GM12878 (cell line): ENCODE data around the gene RRBP1. TPM values are rescaled to one million over a fixed set of nuclear protein-coding genes. Genes with fewer than 3 reads are reported as not detected.

ENCODE experiments used
- ATAC-seq: fragments of 200-7000 bp; cut with Tn5 transposase; 3 replicates; pipeline ENCODE4 v1.9.1; 2020; ENCODE audit warnings: mild to moderate bottlenecking, moderate library complexity
- BruUV-seq: library from RNA; stranded (reverse); fragments of 400-500 nt; replicated peaks from 2 replicates; lab custom pipeline; 2021; lab: Mats Ljungman, UMichigan
- CTCF ChIA-PET: fragments of 300-600 bp; sonication (Branson Sonifier 250); formaldehyde crosslinking; extraction: SDS; loops from one replicate; lab custom pipeline; 2021; ENCODE audit warnings: inconsistent platforms; lab: Yijun Ruan, JAX
- POLR2A ChIA-PET: fragments of 350-600 bp; formaldehyde crosslinking; extraction: SDS; loops from one replicate; lab custom pipeline; 2021; ENCODE audit warnings: inconsistent platforms; lab: Charles Lee
- RAD21 ChIA-PET: fragments of 300-600 bp; sonication (Branson Sonifier 250); formaldehyde crosslinking; loops from one replicate; lab custom pipeline; 2023; ENCODE audit warnings: antibody characterized with exemption; ENCODE audit not compliant: unreplicated experiment; lab: Charles Lee
- SMC1A ChIA-PET: fragments of 300-600 bp; sonication (Branson Sonifier 250); formaldehyde crosslinking; loops from one replicate; lab custom pipeline; 2023; ENCODE audit not compliant: unreplicated experiment, uncharacterized antibody; lab: Charles Lee
- DNase-seq: peaks from one replicate; pipeline ENCODE4 v3.0.0-alpha.2; 2011; ENCODE audit warnings: low read depth, low spot score
- FAIRE-seq: peaks from 3 replicates; lab custom pipeline; 2011; peaks lifted over from hg19 to GRCh38; lab: Jason Lieb, UNC
- H2AFZ ChIP-seq: 2 replicates; pipeline ENCODE4 v1.6.0; 2011; ENCODE audit warnings: low read depth, low read length, control low read depth; ENCODE audit not compliant: control insufficient read depth
- H3K27ac ChIP-seq: 2 replicates; pipeline ENCODE4 v1.5.1; 2011; ENCODE audit warnings: control low read depth; ENCODE audit not compliant: control insufficient read depth, insufficient read depth
- H3K27me3 ChIP-seq, 2 experiments: replicated peaks in 1 of 2; 2 replicates each; pipeline versions ENCODE4 v1.6.0 to v1.6.1; 2011; ENCODE audit warnings: low read length in 1 of 2; ENCODE audit not compliant: control insufficient read depth in 2 of 2, insufficient read depth in 2 of 2
- H3K36me3 ChIP-seq, 2 experiments: 2 replicates each; pipeline ENCODE4 v1.5.1; 2011; ENCODE audit warnings: low read length in 1 of 2; ENCODE audit not compliant: control insufficient read depth in 2 of 2, insufficient read depth in 2 of 2
- H3K4me1 ChIP-seq: 2 replicates; pipeline ENCODE4 v1.6.1; 2011; ENCODE audit warnings: mild to moderate bottlenecking, low read length, moderate library complexity, mixed read lengths; ENCODE audit not compliant: control insufficient read depth, insufficient read depth
- H3K4me2 ChIP-seq: 2 replicates; pipeline ENCODE4 v1.6.0; 2011; ENCODE audit warnings: control low read depth; ENCODE audit not compliant: control insufficient read depth, insufficient read depth
- H3K4me3 ChIP-seq: fragments of 200-600 bp; sonication (generic); 2 replicates; pipeline ENCODE4 v1.5.1; 2016
- H3K79me2 ChIP-seq: 2 replicates; pipeline ENCODE4 v1.6.0; 2011; ENCODE audit warnings: low read length; ENCODE audit not compliant: control insufficient read depth, insufficient read depth
- H3K9ac ChIP-seq: 2 replicates; pipeline ENCODE4 v1.8.0; 2011; ENCODE audit warnings: low read length, control low read depth, mixed read lengths; ENCODE audit not compliant: control insufficient read depth, insufficient read depth
- H3K9me3 ChIP-seq: replicated peaks from 3 replicates; pipeline ENCODE4 v1.5.1; 2011; ENCODE audit warnings: mild to moderate bottlenecking, low read length; ENCODE audit not compliant: control insufficient read depth, insufficient read depth
- H4K20me1 ChIP-seq: 2 replicates; pipeline ENCODE4 v1.6.0; 2011; ENCODE audit not compliant: control insufficient read depth, insufficient read depth
- IRF5 ChIP-seq: fragments of 450-650 bp; IDR thresholded peaks from 2 replicates; pipeline ENCODE4 v1.6.1; 2017; ENCODE audit warnings: borderline replicate concordance
- KDM1A ChIP-seq: fragments of 200-600 bp; sonication (generic); IDR thresholded peaks from 2 replicates; pipeline ENCODE4 v1.6.1; 2016; ENCODE audit warnings: borderline replicate concordance
- PAX5 ChIP-seq: IDR thresholded peaks from 2 replicates; pipeline ENCODE4 v1.6.1; 2011; ENCODE audit warnings: low read depth, low read length, borderline replicate concordance
- PBX3 ChIP-seq: IDR thresholded peaks from 2 replicates; pipeline ENCODE4 v1.6.1; 2011; ENCODE audit warnings: mild to moderate bottlenecking, low read depth, low read length, moderate library complexity; ENCODE audit not compliant: insufficient replicate concordance
- RUNX3 ChIP-seq: IDR thresholded peaks from 2 replicates; pipeline ENCODE4 v1.6.1; 2012; ENCODE audit warnings: low read length, inconsistent platforms
- SREBF2 ChIP-seq: IDR thresholded peaks from 2 replicates; pipeline ENCODE4 v1.6.1; 2012; ENCODE audit warnings: mild to moderate bottlenecking, low read length
- STAT3 ChIP-seq: IDR thresholded peaks from 2 replicates; pipeline ENCODE4 v1.6.1; 2011; ENCODE audit warnings: low read depth, low read length, improper control_type of control experiment
- TAF1 ChIP-seq: IDR thresholded peaks from 2 replicates; pipeline ENCODE4 v1.6.1; 2011; ENCODE audit warnings: mild to moderate bottlenecking, low read depth, low read length, borderline replicate concordance
- YY1 ChIP-seq: IDR thresholded peaks from 2 replicates; pipeline ENCODE4 v1.6.1; 2011; ENCODE audit warnings: low read depth, mild to moderate bottlenecking, low read length
- ZBED1 ChIP-seq: IDR thresholded peaks from 2 replicates; pipeline ENCODE4 v1.6.1; 2016; ENCODE audit warnings: borderline replicate concordance
- ZBTB33 ChIP-seq: fragments of 450-650 bp; IDR thresholded peaks from 2 replicates; pipeline ENCODE4 v1.6.1; 2017; ENCODE audit warnings: mild to moderate bottlenecking
- ZNF207 ChIP-seq: fragments of 450-650 bp; IDR thresholded peaks from 2 replicates; pipeline ENCODE4 v1.6.1; 2014; ENCODE audit warnings: antibody characterized with exemption, mild to moderate bottlenecking, borderline replicate concordance
- WGBS: methylation state at CpG from one replicate; pipeline ENCODE4 v1.1.6; 2016; ENCODE audit warnings: low lambda C conversion rate; ENCODE audit not compliant: insufficient replicate concordance, insufficient coverage; ENCODE audit errors: missing lambda C conversion rate; 5-methylcytosine and 5-hydroxymethylcytosine counted together
- in situ Hi-C: fragments of 300-500 bp; cut with MboI; formaldehyde crosslinking; loops from 9 replicates; pipeline ENCODE4 v1.14.3; 2018; ENCODE audit warnings: mixed read lengths
- intact Hi-C: fragments of 100-400 bp; cut with micrococcal nuclease; formaldehyde crosslinking; loops from one replicate; pipeline ENCODE4 v1.14.2; 2022; ENCODE audit not compliant: unreplicated experiment
- polyA plus RNA-seq, 11 experiments: library from polyadenylated mRNA; depleted of rRNA in 4 of 11; unstranded in 6 of 11; stranded (reverse) in 5 of 11; fragments of >200 nt; fragmentation: Nextera tagmentation in 4 of 11; fragmentation: Illumina TruSeq in 1 of 11; extraction: Ambion mirVana in 4 of 11; extraction: Trizol in 1 of 11; gene quantifications; 1 replicate in 1 of 11; 2 replicates in 10 of 11; pipeline versions ENCODE4 v1.2.1 to v1.2.3, GENCODE V29; 2011 to 2016; ENCODE audit warnings: inconsistent platforms in 2 of 11, missing spikeins in 2 of 11, low read depth in 1 of 11
- total RNA-seq, 4 experiments: library from RNA; depleted of rRNA in 3 of 4; stranded (reverse); fragments of >200 nt in 3 of 4; fragmentation: Illumina TruSeq in 1 of 4; extraction: Trizol in 1 of 4; gene quantifications; 2 replicates each; pipeline versions ENCODE4 v1.2.1 to v1.2.3, GENCODE V29; 2013 to 2021

RRBP1 gene
- total and polyA plus RNA-seq, 10 of the 15 experiments (the other 5 are each of a cell fraction or from before 2014, with no cell fraction given) = 1.2 to 57.4 (median 24.6) TPM

GRCh38 chr20:17647391-17648314, 34.4 kb downstream of the RRBP1 start:
- Histone ChIP-seq H4K20me1 (no peaks in the 10 kb centered on the region), H3K4me3 (no peak overlapping the region), H3K9ac (no peak overlapping the region), H3K36me3 (peaks cover 2 to 5% of the 10 kb centered on the region in 2 experiments; a peak in 3 of 4 replicates), H3K9me3 (no peaks in the 10 kb centered on the region), H3K4me1 (peaks cover 9% of the 10 kb centered on the region), H2AFZ (no peak overlapping the region), H3K27me3 (no peaks in the 10 kb centered on the region), H3K27ac (no peak overlapping the region), H3K4me2 (no peak overlapping the region), H3K79me2 (no peaks in the 10 kb centered on the region; the same call in 1 of the 2 replicates)
- SMC1A ChIA-PET = interaction anchor here (0.6 kb wide), 1 partner anchor 358 kb away, joined by 3 read pairs; no protein-coding TSS in a partner anchor
- FAIRE-seq (no peak), DNase-seq (no peak), ATAC-seq (no peak)
- RAD21 ChIA-PET = no interaction called here
- intact Hi-C loops = no loop called here
- WGBS = 96% methylated on average over 20 of the region's 20 CpGs
- CTCF ChIA-PET = interaction anchor here (0.6 to 0.9 kb wide), 2 partner anchors 230 to 291 kb away, joined by 3 read pairs; no protein-coding TSS in a partner anchor
- POLR2A ChIA-PET = interaction anchor here (0.8 kb wide), 1 partner anchor 9 kb away, joined by 4 read pairs; no protein-coding TSS in a partner anchor
- in situ Hi-C loops = no loop called here
- TF ChIP-seq YY1 (no peak), RUNX3 (no peak), ZNF207 (no peak), ZBED1 (no peak), KDM1A (no peak), SREBF2 (no peak), PAX5 (no peak), TAF1 (no peak), ZBTB33 (no peak), IRF5 (no peak), STAT3 (no peak), PBX3 (no peak)
- no TSS peak for BruUV-seq
